NCI-H1092 (cell line): ENCODE measurements around the gene TMEM255B.
"Not testable (repeated sequence)": the region's sequence is repeated elsewhere in the genome, so short reads cannot be mapped to it uniquely, and the experiment has no call there.

ENCODE experiments used
- DNase-seq: peaks from one replicate; lab custom pipeline; 2025; lab: John Stamatoyannopoulos, UW

Gene TMEM255B

GRCh38 chr13:113758651-113759524 is at the start of gene TMEM255B:
TSS of gene TMEM255B (plus strand) at chr13:113759226. CDS start at chr13:113759270, 44 bp downstream.
- DNase-seq, result peak; percentile 45

- no peak for DNase-seq
Observed at GRCh38 chr13:113722921-113723320, 36.1 kb upstream of the TMEM255B start.

DNA sequence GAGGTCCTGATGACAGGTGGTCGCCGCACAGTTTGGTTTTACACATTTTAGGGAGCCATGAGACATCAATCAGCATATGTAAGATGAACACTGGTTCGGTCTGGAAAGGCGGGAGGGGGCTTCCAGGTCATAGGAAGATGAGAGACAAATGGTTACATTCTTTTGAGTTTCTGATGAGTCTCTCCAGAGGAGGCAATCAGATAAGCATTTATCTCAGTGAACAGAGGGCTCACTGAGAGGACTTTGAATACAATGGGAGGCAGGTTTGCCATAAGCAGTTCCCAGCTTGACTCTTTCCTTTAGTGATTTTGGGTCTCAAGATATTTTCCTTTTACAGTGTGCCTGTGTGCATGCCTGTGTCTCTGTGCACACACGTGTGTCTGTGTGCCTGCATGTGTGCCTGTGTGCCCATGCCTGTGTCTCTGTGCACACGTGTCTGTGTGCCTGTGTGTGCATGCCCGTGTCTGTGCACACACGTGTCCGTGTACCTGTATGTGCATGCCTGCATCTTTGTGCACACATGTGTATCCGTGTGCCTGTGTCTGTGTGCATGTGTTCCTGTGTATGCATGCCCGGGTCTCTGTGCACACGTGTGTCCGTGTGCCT is 35.5 kb upstream of the TMEM255B start:
- DNase-seq, result no peak

- no peak for DNase-seq
Observed at GRCh38 chr13:113724016-113724758, 34.8 kb upstream of the TMEM255B start.

DNA sequence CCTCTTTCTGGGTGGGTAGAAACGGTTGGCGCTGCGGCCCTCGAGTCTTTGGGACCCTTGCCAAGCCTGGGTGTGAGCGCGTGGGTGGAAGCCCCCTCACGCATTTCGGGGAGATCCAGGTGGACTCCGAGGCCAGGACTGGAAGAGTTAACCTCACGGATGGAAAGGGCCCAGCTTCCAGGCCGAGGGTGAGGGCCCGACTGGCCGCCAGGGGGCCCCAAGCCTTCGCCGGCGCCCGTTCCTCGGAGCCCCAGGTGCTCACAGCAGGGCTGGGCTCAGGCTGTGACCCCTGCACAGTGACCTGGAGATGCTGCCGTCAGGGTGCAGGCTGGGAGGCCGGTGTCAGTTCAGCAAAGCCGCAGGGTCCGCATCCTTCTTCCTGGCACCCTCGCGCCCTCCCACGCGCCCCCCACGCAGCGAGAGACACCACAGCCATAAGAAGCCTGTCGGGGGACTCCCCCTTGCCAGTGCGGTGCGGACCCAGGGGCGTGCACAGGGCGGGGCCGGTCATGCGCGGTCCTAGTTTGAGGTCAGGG is 34.2 kb upstream of the TMEM255B start:
- peak; percentile 88 for DNase-seq

GRCh38 chr13:113725329-113726105 is 33.5 kb upstream of the TMEM255B start:
- not testable (repeated sequence) for DNase-seq

GRCh38 chr13:113726106-113726821 is 32.8 kb upstream of the TMEM255B start:
- peak; percentile 51 for DNase-seq

GRCh38 chr13:113726961-113727411 is 32.0 kb upstream of the TMEM255B start:
- DNase-seq, result no peak

DNA sequence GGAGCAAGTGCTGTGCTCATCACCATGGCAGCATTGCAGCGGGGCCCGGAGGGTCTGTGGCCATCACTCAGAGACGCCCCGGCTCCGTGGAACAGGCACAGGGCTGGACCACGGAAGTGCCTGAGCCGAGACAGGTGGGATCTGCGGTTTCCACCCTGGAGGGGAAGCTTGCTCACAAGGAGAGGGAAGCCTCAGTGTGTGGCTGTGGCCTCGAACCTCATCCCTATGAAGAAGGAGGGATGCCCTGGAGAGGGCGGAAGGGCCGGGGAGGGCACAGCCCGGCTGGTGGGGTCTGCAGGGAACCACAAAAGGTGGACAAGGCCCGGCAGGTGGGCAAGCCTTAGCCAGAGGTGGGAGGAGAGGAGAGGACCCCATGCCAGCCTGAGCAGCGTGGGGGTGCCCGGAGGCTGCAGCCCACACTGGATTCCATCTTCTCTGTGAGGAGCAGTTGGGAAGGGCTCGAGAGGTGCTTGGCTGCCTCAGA is 30.4 kb upstream of the TMEM255B start:
- DNase-seq, result no peak

DNA sequence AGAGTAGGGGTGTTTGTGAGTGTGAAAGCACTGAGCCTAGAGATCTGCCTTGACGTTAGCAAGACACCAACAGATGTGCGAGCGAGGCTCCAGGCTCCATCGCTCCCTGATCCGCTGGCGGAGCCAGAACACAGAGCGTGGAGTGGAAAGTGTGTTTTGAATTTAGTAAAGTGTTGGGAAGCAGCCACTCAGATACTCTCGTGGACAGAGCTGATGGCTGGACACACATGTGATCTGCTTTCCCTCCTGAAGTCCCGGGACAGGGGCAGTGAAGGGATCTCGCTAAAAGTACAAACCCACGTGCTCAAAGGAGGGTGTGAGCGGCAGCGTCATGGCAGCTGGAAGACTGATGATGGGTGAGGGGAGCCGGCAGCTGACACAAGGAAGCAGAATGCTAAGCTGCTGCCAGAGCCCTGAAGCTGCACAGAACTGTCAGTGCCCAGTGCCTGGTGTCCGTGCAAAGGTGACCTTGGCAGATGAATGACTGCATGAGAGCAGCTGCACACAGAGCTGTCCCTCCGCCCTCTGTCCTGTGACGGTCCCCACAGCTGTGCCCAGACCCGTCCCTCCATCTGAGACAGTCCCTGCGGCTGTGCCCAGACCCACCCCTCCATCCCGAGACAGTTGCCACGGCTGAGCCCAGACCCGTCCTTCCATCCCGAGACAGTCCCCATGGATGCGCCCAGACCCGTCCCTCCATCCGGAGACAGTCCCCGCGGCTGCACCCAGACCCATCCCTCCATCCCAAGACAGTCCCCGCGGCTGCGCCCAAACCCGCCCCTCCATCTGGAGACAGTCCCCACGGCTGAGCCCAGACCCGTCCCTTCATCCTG is 29.6 kb upstream of the TMEM255B start:
- DNase-seq, result no peak

DNA sequence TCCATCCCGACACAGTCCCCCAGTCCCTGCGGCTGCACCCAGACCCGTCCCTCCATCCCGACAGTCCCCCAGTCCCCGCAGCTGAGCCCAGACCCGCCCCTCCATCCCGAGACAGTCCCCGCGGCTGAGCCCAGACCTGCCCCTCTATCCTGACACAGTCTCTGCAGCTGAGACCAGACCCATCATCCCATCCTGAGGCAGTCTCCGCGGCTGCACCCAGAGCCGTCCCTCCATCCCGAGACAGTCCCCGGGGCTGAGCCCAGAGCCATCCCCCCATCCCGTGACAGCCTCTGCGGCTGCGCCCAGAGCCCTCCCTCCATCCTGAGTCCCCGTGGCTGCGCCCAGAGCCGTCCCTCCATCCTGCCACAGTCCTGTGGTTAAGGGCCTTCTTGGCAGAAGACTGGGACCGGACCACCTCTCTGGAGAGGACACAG is 28.8 kb upstream of the TMEM255B start:
- no peak for DNase-seq

DNA sequence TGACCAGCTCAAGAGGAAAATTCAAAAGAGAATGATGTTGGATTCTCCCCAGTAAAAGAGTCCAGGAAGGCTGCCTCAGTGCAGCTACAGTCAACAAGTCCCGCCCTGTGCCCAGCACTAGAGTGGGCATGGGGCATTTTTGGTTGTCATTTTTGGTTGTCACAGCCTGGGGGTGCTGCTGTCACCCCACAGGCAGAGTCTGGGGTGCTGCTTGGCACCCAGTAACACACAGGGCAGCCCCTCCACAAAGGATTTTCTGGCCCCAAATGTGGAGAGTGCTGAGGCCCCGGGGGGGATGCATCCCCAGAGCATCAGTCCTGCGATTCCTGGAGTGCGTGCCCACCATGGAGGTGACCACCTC is 28.2 kb upstream of the TMEM255B start:
- DNase-seq, result no peak

- DNase-seq, result no peak
Observed at GRCh38 chr13:113731192-113732175, 27.5 kb upstream of the TMEM255B start.

DNA sequence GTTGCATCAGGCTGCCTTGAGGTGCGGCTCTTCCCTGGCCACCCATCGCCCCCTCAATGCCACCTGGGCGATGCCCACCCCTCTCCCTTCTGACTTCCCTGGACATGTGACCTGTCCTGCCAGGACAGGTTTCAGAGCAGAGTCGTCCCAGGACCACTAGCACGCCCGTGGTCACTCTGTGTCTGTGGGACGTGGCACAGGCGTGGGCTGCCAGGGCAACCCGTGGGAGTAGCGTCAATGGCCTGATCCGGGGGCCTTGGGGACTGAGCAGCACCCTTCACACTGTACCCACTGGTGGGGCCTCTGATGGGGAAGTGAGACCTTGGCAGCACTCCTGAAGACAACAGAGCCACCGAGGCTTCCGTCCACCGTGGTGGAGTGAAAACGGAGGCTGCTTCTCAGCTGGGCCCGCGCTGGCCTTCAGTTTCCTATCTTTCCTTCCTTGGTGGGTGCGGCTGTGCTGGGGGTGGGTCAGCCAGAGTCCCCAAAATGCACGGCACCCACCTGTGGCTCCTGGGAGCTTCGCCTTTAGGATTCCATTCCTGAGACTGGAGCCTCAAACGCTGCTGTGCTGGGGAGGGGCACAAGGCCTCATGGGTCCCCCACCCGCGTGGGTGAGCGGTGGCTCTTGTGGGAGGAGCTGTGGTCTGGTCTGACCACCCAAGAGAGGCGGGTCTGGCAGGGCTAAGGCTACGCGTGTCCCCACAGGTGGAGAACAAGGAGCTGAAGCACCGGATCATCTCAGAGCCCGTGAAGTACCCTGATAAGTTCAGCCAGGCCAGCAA is 26.7 kb upstream of the TMEM255B start:
- DNase-seq, result no peak

GRCh38 chr13:113732961-113733950 is 25.8 kb upstream of the TMEM255B start:
- DNase-seq, result no peak

GRCh38 chr13:113734099-113734825 is 24.8 kb upstream of the TMEM255B start:
- DNase-seq, result no peak
